Measurements from ENCODE around the gene HDDC3.
"Not testable (repeated sequence)": the region's sequence is repeated elsewhere in the genome, so short reads cannot be mapped to it uniquely, and the experiment has no call there.

HDDC3 gene

GRCh38 chr15:90907838-90908507 is 24.4 kb downstream of the HDDC3 start:
- peak in 1 of 2 donors; percentile 21 for DNase-seq

GRCh38 chr15:90907051-90907660 is 25.2 kb downstream of the HDDC3 start:
- DNase-seq: no peak

- DNase-seq: no peak
Observed at GRCh38 chr15:90906181-90906849, 26.0 kb downstream of the HDDC3 start.

GRCh38 chr15:90905306-90906180 is 26.8 kb downstream of the HDDC3 start:
- DNase-seq: no peak

GRCh38 chr15:90904746-90905145 is 27.6 kb downstream of the HDDC3 start:
- DNase-seq: no peak

GRCh38 chr15:90903733-90904536 is 28.4 kb downstream of the HDDC3 start:
- DNase-seq: no peak

- peak; percentile 76 to 84 for DNase-seq
Observed at GRCh38 chr15:90902840-90903732, 29.3 kb downstream of the HDDC3 start, which contains the start of gene MAN2A2. TSS of gene MAN2A2 (plus strand) at chr15:90903302. CDS start at chr15:90904208, 906 bp downstream.

- peak; percentile 58 to 86 for DNase-seq
Observed at GRCh38 chr15:90902040-90902839, 30.1 kb downstream of the HDDC3 start.

GRCh38 chr15:90901175-90902039 is 30.9 kb downstream of the HDDC3 start:
- no peak for DNase-seq

- not testable (repeated sequence) for DNase-seq
Observed at GRCh38 chr15:90897131-90897655, 35.2 kb downstream of the HDDC3 start.

- DNase-seq: peak; percentile 71 to 75
Observed at GRCh38 chr15:90895571-90896117, 36.7 kb downstream of the HDDC3 start.

GRCh38 chr15:90893175-90894090 is 38.9 kb downstream of the HDDC3 start:
- DNase-seq: no peak

GRCh38 chr15:90892498-90893174 is 39.7 kb downstream of the HDDC3 start:
- no peak for DNase-seq

- DNase-seq: no peak
Observed at GRCh38 chr15:90892023-90892422, 40.3 kb downstream of the HDDC3 start.

- no peak for DNase-seq
Observed at GRCh38 chr15:90891346-90891949, 40.9 kb downstream of the HDDC3 start.

- DNase-seq: no peak
Observed at GRCh38 chr15:90890839-90891238, 41.5 kb downstream of the HDDC3 start.
